ENCODE measurements around the gene KIF2A.

DNA sequence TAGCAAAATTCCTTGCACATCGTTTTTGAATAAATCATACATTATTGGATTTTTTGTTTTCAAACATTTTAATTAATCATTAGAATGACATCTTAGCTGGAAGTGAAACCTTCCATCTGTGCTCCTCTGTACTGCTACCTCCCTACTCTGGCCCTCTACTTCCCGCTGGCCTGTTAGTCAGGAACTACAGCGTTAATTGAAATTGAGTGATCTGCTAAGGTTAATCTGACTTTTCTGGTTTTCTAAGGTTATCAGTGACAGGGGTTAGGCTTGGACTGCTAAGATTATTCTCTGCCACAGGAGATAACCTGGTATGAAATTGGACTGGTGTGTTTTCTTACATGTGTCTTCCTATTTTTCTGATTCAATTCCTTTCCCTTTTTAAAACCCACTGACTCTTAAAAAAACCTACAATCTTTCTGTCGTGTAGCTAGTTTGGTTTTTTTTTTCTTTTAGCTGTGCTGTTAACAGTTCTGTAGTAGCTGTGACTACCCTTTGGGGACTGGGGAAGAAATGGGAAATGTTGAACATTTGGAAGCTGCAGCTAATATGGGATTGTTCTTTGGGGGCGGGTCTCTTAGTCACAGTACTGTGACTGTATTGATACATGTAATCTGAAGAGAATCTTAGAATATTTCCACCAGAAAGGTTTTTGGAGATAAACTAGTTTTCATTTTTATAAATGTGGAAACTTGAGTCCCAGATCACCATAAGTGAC lies 4.6 kb downstream of the KIF2A start:
- TF ChIP-seq, protein P1, sequence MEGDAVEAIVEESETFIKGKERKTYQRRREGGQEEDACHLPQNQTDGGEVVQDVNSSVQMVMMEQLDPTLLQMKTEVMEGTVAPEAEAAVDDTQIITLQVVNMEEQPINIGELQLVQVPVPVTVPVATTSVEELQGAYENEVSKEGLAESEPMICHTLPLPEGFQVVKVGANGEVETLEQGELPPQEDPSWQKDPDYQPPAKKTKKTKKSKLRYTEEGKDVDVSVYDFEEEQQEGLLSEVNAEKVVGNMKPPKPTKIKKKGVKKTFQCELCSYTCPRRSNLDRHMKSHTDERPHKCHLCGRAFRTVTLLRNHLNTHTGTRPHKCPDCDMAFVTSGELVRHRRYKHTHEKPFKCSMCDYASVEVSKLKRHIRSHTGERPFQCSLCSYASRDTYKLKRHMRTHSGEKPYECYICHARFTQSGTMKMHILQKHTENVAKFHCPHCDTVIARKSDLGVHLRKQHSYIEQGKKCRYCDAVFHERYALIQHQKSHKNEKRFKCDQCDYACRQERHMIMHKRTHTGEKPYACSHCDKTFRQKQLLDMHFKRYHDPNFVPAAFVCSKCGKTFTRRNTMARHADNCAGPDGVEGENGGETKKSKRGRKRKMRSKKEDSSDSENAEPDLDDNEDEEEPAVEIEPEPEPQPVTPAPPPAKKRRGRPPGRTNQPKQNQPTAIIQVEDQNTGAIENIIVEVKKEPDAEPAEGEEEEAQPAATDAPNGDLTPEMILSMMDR (conservative IDR thresholded peaks at IDR 0.05; ENCODE audit: low read length): no peak
- no peak for TF ChIP-seq EZH2phosphoT487 (IDR thresholded peaks at IDR 0.05; ENCODE audit: borderline replicate concordance, low read depth, low read length)

Measured in OCI-LY7 (cell line).